ENCODE data around the gene VEGFD.

GRCh38 chrX:15395789-15396188 is 11.6 kb upstream of the VEGFD start:
- no peak for TF ChIP-seq RBM39 (IDR thresholded peaks at IDR 0.05; ENCODE audit: low read depth, low read length, poor library complexity, severe bottlenecking)
- TF ChIP-seq CHD2 (IDR thresholded peaks at IDR 0.05; ENCODE audit: low read depth, low read length) = no peak
- no peak for TF ChIP-seq CTCF (CRISPR knock-in tag; IDR thresholded peaks at IDR 0.05)
- TF ChIP-seq ZBTB8A (CRISPR knock-in tag; IDR thresholded peaks at IDR 0.05; ENCODE audit: borderline replicate concordance, low read depth) = no peak
- TF ChIP-seq SALL2 (CRISPR knock-in tag; IDR thresholded peaks at IDR 0.05) = no peak
- TF ChIP-seq ZNF232 (CRISPR knock-in tag; IDR thresholded peaks at IDR 0.05; ENCODE audit: borderline replicate concordance) = no peak
- TF ChIP-seq PREB (CRISPR knock-in tag; IDR thresholded peaks at IDR 0.05) = no peak
- TF ChIP-seq SP1 (IDR thresholded peaks at IDR 0.05) = no peak
- no peak for TF ChIP-seq SP1 (CRISPR knock-in tag; IDR thresholded peaks at IDR 0.05)
- no peak for TF ChIP-seq EZH2 (conservative IDR thresholded peaks at IDR 0.05; ENCODE audit: low read depth, low read length)
- TF ChIP-seq ZNF879 (CRISPR knock-in tag; IDR thresholded peaks at IDR 0.05) = no peak
- TF ChIP-seq, protein P1, sequence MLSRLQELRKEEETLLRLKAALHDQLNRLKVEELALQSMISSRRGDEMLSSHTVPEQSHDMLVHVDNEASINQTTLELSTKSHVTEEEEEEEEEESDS (CRISPR knock-in tag; IDR thresholded peaks at IDR 0.05; ENCODE audit: borderline replicate concordance) = no peak
- no peak for TF ChIP-seq PBX2 (CRISPR knock-in tag; IDR thresholded peaks at IDR 0.05)
- TF ChIP-seq, protein P2, sequence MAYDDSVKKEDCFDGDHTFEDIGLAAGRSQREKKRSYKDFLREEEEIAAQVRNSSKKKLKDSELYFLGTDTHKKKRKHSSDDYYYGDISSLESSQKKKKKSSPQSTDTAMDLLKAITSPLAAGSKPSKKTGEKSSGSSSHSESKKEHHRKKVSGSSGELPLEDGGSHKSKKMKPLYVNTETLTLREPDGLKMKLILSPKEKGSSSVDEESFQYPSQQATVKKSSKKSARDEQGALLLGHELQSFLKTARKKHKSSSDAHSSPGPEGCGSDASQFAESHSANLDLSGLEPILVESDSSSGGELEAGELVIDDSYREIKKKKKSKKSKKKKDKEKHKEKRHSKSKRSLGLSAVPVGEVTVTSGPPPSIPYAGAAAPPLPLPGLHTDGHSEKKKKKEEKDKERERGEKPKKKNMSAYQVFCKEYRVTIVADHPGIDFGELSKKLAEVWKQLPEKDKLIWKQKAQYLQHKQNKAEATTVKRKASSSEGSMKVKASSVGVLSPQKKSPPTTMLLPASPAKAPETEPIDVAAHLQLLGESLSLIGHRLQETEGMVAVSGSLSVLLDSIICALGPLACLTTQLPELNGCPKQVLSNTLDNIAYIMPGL (CRISPR knock-in tag; IDR thresholded peaks at IDR 0.05; ENCODE audit: borderline replicate concordance in 1 of 2, low read depth in 1 of 2) = no peak
